Neural cell (in vitro differentiated cells): ENCODE results near the gene LRRC31. TPM values are rescaled to one million over a fixed set of nuclear protein-coding genes. Genes with fewer than 3 reads are reported as not detected.

Experiments
- H2AFZ ChIP-seq: fragments of 200-600, 300-800 bp; sonication (generic), shearing (Covaris generic); 2 replicates; pipeline ENCODE4 v1.6.0; 2014; ENCODE audit warnings: low read depth, mild to moderate bottlenecking, antibody characterized with exemption, low read length, moderate library complexity
- H3F3A ChIP-seq: fragments of 200-600 bp; shearing (Covaris generic); 2 replicates; pipeline ENCODE4 v1.6.1; 2016; ENCODE audit warnings: mild to moderate bottlenecking, moderate library complexity, mixed read lengths, antibody characterized with exemption, low read length; ENCODE audit not compliant: insufficient read depth, poor library complexity, severe bottlenecking
- H3K27ac ChIP-seq: fragments of 200-600, 300-800 bp; sonication (generic), shearing (Covaris generic); 2 replicates; pipeline ENCODE4 v1.5.1; 2014; ENCODE audit warnings: mild to moderate bottlenecking, low read length, moderate library complexity
- H3K27me3 ChIP-seq: fragments of 300-800, 200-600 bp; sonication (generic), shearing (Covaris generic); 2 replicates; pipeline ENCODE4 v1.6.0; 2014; ENCODE audit warnings: mild to moderate bottlenecking, low read depth, low read length, moderate library complexity; ENCODE audit not compliant: insufficient read depth
- H3K36me3 ChIP-seq: fragments of 300-800, 200-600 bp; sonication (generic), shearing (Covaris generic); 2 replicates; pipeline ENCODE4 v1.5.1; 2014; ENCODE audit warnings: mild to moderate bottlenecking, antibody characterized with exemption, low read length, moderate library complexity; ENCODE audit not compliant: insufficient read depth
- H3K4me2 ChIP-seq: fragments of 300-800, 200-600 bp; sonication (generic), shearing (Covaris generic); 2 replicates; pipeline ENCODE4 v1.6.0; 2014; ENCODE audit warnings: mild to moderate bottlenecking, low read length
- H3K4me3 ChIP-seq: fragments of 300-800, 200-600 bp; sonication (generic), shearing (Covaris generic); 2 replicates; pipeline ENCODE4 v1.5.1; 2014; ENCODE audit warnings: mild to moderate bottlenecking, low read length, moderate library complexity
- H3K79me2 ChIP-seq: fragments of 200-600 bp; shearing (Covaris generic); replicated peaks from 2 replicates; pipeline ENCODE4 v1.6.0; 2014; ENCODE audit warnings: mild to moderate bottlenecking, low read length, moderate library complexity; ENCODE audit not compliant: insufficient read depth
- H3K9ac ChIP-seq: fragments of 300-800, 200-600 bp; sonication (generic), shearing (Covaris generic); 2 replicates; pipeline ENCODE4 v1.6.1; 2016; ENCODE audit warnings: mild to moderate bottlenecking, low read length, mixed read lengths
- H3K9me2 ChIP-seq: fragments of 200-600 bp; shearing (Covaris generic); 2 replicates; pipeline ENCODE4 v1.6.1; 2016; ENCODE audit warnings: mild to moderate bottlenecking, low read length, mixed read lengths; ENCODE audit not compliant: insufficient read depth
- H3K9me3 ChIP-seq: fragments of 200-600, 300-800 bp; sonication (generic), shearing (Covaris generic); 2 replicates; pipeline ENCODE4 v1.6.1; 2016; ENCODE audit warnings: mild to moderate bottlenecking, mixed run types, low read length, moderate library complexity, mixed read lengths
- H4K20me1 ChIP-seq: fragments of 200-600 bp; shearing (Covaris generic); 2 replicates; pipeline ENCODE4 v1.6.1; 2016; ENCODE audit warnings: mild to moderate bottlenecking, mixed run types; ENCODE audit not compliant: insufficient read depth
- CTCF ChIP-seq: fragments of 450-650 bp; IDR thresholded peaks from 2 replicates; pipeline ENCODE4 v1.5.1; 2014; ENCODE audit warnings: antibody characterized with exemption, mild to moderate bottlenecking, moderate library complexity; ENCODE audit not compliant: poor library complexity, severe bottlenecking
- EP300 ChIP-seq: fragments of 450-650 bp; conservative IDR thresholded peaks from 2 replicates; pipeline ENCODE4 v1.6.1; 2014; ENCODE audit warnings: antibody characterized with exemption, mild to moderate bottlenecking, moderate library complexity; ENCODE audit not compliant: poor library complexity, severe bottlenecking
- EZH2 ChIP-seq: fragments of 200-600, 300-800 bp; shearing (Covaris generic), sonication (generic); IDR thresholded peaks from 2 replicates; pipeline ENCODE4 v1.6.1; 2014; ENCODE audit warnings: antibody characterized with exemption, low read length, borderline replicate concordance, mild to moderate bottlenecking; ENCODE audit not compliant: insufficient read depth, poor library complexity, severe bottlenecking
- MXI1 ChIP-seq: fragments of 450-650 bp; conservative IDR thresholded peaks from 2 replicates; pipeline ENCODE4 v1.6.1; 2014; ENCODE audit warnings: antibody characterized with exemption, mild to moderate bottlenecking; ENCODE audit not compliant: poor library complexity, severe bottlenecking
- POLR2AphosphoS5 ChIP-seq: IDR thresholded peaks from 2 replicates; pipeline ENCODE4 v1.6.1; 2012
- RAD21 ChIP-seq: fragments of 450-650 bp; conservative IDR thresholded peaks from 2 replicates; pipeline ENCODE4 v1.6.1; 2014; ENCODE audit warnings: antibody characterized with exemption, mild to moderate bottlenecking, moderate library complexity
- REST ChIP-seq: IDR thresholded peaks from 2 replicates; pipeline ENCODE4 v1.6.1; 2012; ENCODE audit warnings: borderline replicate concordance
- SMC3 ChIP-seq: fragments of 450-650 bp; conservative IDR thresholded peaks from 2 replicates; pipeline ENCODE4 v1.6.1; 2014; ENCODE audit warnings: antibody characterized with exemption, mild to moderate bottlenecking, moderate library complexity; ENCODE audit not compliant: poor library complexity
- TAF1 ChIP-seq: IDR thresholded peaks from 2 replicates; pipeline ENCODE4 v1.6.1; 2012; ENCODE audit warnings: low read depth
- polyA plus RNA-seq: library from polyadenylated mRNA; depleted of rRNA; stranded (reverse); fragments of >200 nt; gene quantifications from 2 replicates; pipeline ENCODE4 v1.2.3, GENCODE V29; 2014

Gene LRRC31
- polyA plus RNA-seq, 1 donor from 2014 or later, result not detected

- TF ChIP-seq REST (no peak), EP300 (no peak), SMC3 (no peak), RAD21 (no peak), MXI1 (no peak), POLR2AphosphoS5 (no peak), CTCF (no peak), TAF1 (no peak)
- H3K9me3 ChIP-seq, result no peaks in the 10 kb centered on the region
- H3K36me3 ChIP-seq, result no peaks in the 10 kb centered on the region
- no peak overlapping the region for H3K9ac ChIP-seq
- H3F3A ChIP-seq, result no peaks in the 10 kb centered on the region
- H3K79me2 ChIP-seq, result no peaks in the 10 kb centered on the region
- H3K9me2 ChIP-seq, result no peaks in the 10 kb centered on the region
- no peaks in the 10 kb centered on the region for H4K20me1 ChIP-seq
- no peak overlapping the region for H3K4me3 ChIP-seq
- H2AFZ ChIP-seq, result no peak overlapping the region
- H3K4me2 ChIP-seq, result no peak overlapping the region
- no peaks in the 10 kb centered on the region for H3K27me3 ChIP-seq
- H3K27ac ChIP-seq, result no peak overlapping the region
Observed at GRCh38 chr3:169822091-169822490, 47.6 kb downstream of the LRRC31 start.

- Histone ChIP-seq H3F3A (no peaks in the 10 kb centered on the region), H3K79me2 (no peaks in the 10 kb centered on the region), H3K36me3 (no peaks in the 10 kb centered on the region), H4K20me1 (no peaks in the 10 kb centered on the region), H3K9ac (no peak overlapping the region), H2AFZ (no peak overlapping the region), H3K27me3 (no peaks in the 10 kb centered on the region), H3K4me3 (no peak overlapping the region), H3K9me2 (no peaks in the 10 kb centered on the region), H3K4me2 (no peak overlapping the region), H3K9me3 (no peaks in the 10 kb centered on the region), H3K27ac (no peak overlapping the region)
- TF ChIP-seq POLR2AphosphoS5 (no peak), MXI1 (no peak), REST (no peak), EZH2 (no peak), EP300 (no peak), CTCF (no peak), RAD21 (no peak), TAF1 (no peak), SMC3 (no peak)
Observed at GRCh38 chr3:169818316-169818715, 51.4 kb downstream of the LRRC31 start.
